HG02610 (cell line): Measurements from ENCODE around the gene UGT2B7.
"Not testable (repeated sequence)": the region's sequence is repeated elsewhere in the genome, so short reads cannot be mapped to it uniquely, and the experiment has no call there.

ENCODE experiments used
- ATAC-seq: cut with Tn5 transposase; IDR thresholded peaks from one replicate; pipeline ENCODE4 v1.9.1; 2021; ENCODE audit warnings: mild to moderate bottlenecking, moderate library complexity; ENCODE audit not compliant: unreplicated experiment

Gene UGT2B7

GRCh38 chr4:69078852-69079251 lies 17.4 kb upstream of the UGT2B7 start:
- ATAC-seq, result no peak

GRCh38 chr4:69088473-69088872 lies 7.8 kb upstream of the UGT2B7 start:
- ATAC-seq, result no peak

- ATAC-seq, result no peak
These were observed 6.9 kb upstream of the UGT2B7 start for GRCh38 chr4:69089388-69089787.

GRCh38 chr4:69092190-69092589 lies 4.1 kb upstream of the UGT2B7 start:
- peak; percentile 53 for ATAC-seq

GRCh38 chr4:69092980-69093568 lies 3.2 kb upstream of the UGT2B7 start:
- peak; percentile 64 for ATAC-seq

- no peak for ATAC-seq
These were observed 2.6 kb upstream of the UGT2B7 start for GRCh38 chr4:69093681-69094080.

GRCh38 chr4:69095301-69095731 lies 958 bp upstream of the UGT2B7 start:
- ATAC-seq, result no peak

GRCh38 chr4:69096810-69097209 lies 536 bp downstream of the UGT2B7 start:
- no peak for ATAC-seq

- ATAC-seq, result no peak
These were observed 2.2 kb downstream of the UGT2B7 start for GRCh38 chr4:69098470-69098869.

- no peak for ATAC-seq
These were observed 3.6 kb downstream of the UGT2B7 start for GRCh38 chr4:69099910-69100309.

GRCh38 chr4:69102668-69103067 lies 6.4 kb downstream of the UGT2B7 start:
- not testable (repeated sequence) for ATAC-seq

GRCh38 chr4:69104719-69105275 lies 8.5 kb downstream of the UGT2B7 start:
- no peak for ATAC-seq

GRCh38 chr4:69115151-69115850 lies 19.0 kb downstream of the UGT2B7 start:
- ATAC-seq, result not testable (repeated sequence)

GRCh38 chr4:69115851-69116213 lies 19.6 kb downstream of the UGT2B7 start:
- ATAC-seq, result no peak

- no peak for ATAC-seq
These were observed 20.5 kb downstream of the UGT2B7 start for GRCh38 chr4:69116645-69117321.

- ATAC-seq, result no peak
These were observed 24.6 kb downstream of the UGT2B7 start for GRCh38 chr4:69120870-69121269.

- no peak for ATAC-seq
These were observed 26.2 kb downstream of the UGT2B7 start for GRCh38 chr4:69122476-69122875.

GRCh38 chr4:69124941-69125340 lies 28.7 kb downstream of the UGT2B7 start:
- ATAC-seq, result no peak

GRCh38 chr4:69126024-69126423 lies 29.8 kb downstream of the UGT2B7 start:
- no peak for ATAC-seq

- no peak for ATAC-seq
These were observed 37.7 kb downstream of the UGT2B7 start for GRCh38 chr4:69133993-69134392.

GRCh38 chr4:69134471-69134870 lies 38.2 kb downstream of the UGT2B7 start:
- ATAC-seq, result no peak

GRCh38 chr4:69141320-69141719 lies 45.0 kb downstream of the UGT2B7 start:
- no peak for ATAC-seq
